GM21825 (cell line): ENCODE data around the gene HAT1.
"Not testable (repeated sequence)": the region's sequence is repeated elsewhere in the genome, so short reads cannot be mapped to it uniquely, and the experiment has no call there.

ENCODE experiments used
- ATAC-seq: cut with Tn5 transposase; IDR thresholded peaks from one replicate; pipeline ENCODE4 v1.9.1; 2021; ENCODE audit warnings: mild to moderate bottlenecking, moderate library complexity; ENCODE audit not compliant: unreplicated experiment

Gene HAT1

GRCh38 chr2:171922230-171923022, at the start of gene HAT1:
Gene HAT1, plus strand, starts transcription at chr2:171922461. Its CDS starts 40 bp downstream, at chr2:171922501.
- peak; percentile 96 for ATAC-seq

GRCh38 chr2:171874517-171874916, 47.7 kb upstream of the HAT1 start:
- ATAC-seq, result no peak

- ATAC-seq, result no peak
Observed at GRCh38 chr2:171874963-171875362, 47.3 kb upstream of the HAT1 start.

GRCh38 chr2:171878481-171878993, 43.7 kb upstream of the HAT1 start:
- ATAC-seq, result no peak

GRCh38 chr2:171879865-171880264, 42.4 kb upstream of the HAT1 start:
- ATAC-seq, result no peak

GRCh38 chr2:171880774-171881173, 41.5 kb upstream of the HAT1 start:
- no peak for ATAC-seq

GRCh38 chr2:171882089-171882769, 40.0 kb upstream of the HAT1 start:
- no peak for ATAC-seq

GRCh38 chr2:171883275-171883893, 38.9 kb upstream of the HAT1 start:
- no peak for ATAC-seq

GRCh38 chr2:171889333-171889732, 32.9 kb upstream of the HAT1 start:
- ATAC-seq, result no peak

GRCh38 chr2:171889808-171890207, 32.5 kb upstream of the HAT1 start:
- no peak for ATAC-seq

- no peak for ATAC-seq
Observed at GRCh38 chr2:171893196-171893823, 29.0 kb upstream of the HAT1 start.

- peak; percentile 93 for ATAC-seq
Observed at GRCh38 chr2:171893824-171894611, 28.2 kb upstream of the HAT1 start, which contains the start of gene SLC25A12. Gene SLC25A12, minus strand, starts transcription at chr2:171894244. Its CDS starts 30 bp downstream, at chr2:171894214.

GRCh38 chr2:171894612-171894947, 27.7 kb upstream of the HAT1 start:
- ATAC-seq, result no peak

- ATAC-seq, result no peak
Observed at GRCh38 chr2:171895786-171896185, 26.5 kb upstream of the HAT1 start.

GRCh38 chr2:171899623-171900282, 22.5 kb upstream of the HAT1 start:
- ATAC-seq, result not testable (repeated sequence)

GRCh38 chr2:171902840-171903420, 19.3 kb upstream of the HAT1 start:
- no peak for ATAC-seq

GRCh38 chr2:171908235-171908634, 14.0 kb upstream of the HAT1 start:
- ATAC-seq, result no peak

GRCh38 chr2:171909266-171909665, 13.0 kb upstream of the HAT1 start:
- ATAC-seq, result no peak

- ATAC-seq, result no peak
Observed at GRCh38 chr2:171910494-171910893, 11.8 kb upstream of the HAT1 start.
